K562 (cell line): Measurements from ENCODE around the gene TAF1A. TPM values are rescaled to one million over a fixed set of nuclear protein-coding genes. Genes with fewer than 3 reads are reported as not detected.

ENCODE experiments used
- CTBP1 ChIP-seq: fragments of 450-650 bp; IDR thresholded peaks from 2 replicates; pipeline ENCODE4 v1.6.1; 2016; ENCODE audit warnings: borderline replicate concordance
- KDM5B ChIP-seq: fragments of 200-600 bp; sonication (generic); IDR thresholded peaks from 2 replicates; pipeline ENCODE4 v1.6.1; 2012; ENCODE audit warnings: low read depth, mild to moderate bottlenecking, moderate library complexity, low read length, control low read depth, inconsistent platforms; ENCODE audit not compliant: insufficient replicate concordance
- L3MBTL2 ChIP-seq: fragments of 450-650 bp; IDR thresholded peaks from 2 replicates; pipeline ENCODE4 v1.6.1; 2016; ENCODE audit warnings: mild to moderate bottlenecking, moderate library complexity
- PHF20 ChIP-seq: fragments of 450-650 bp; IDR thresholded peaks from 2 replicates; pipeline ENCODE4 v1.6.1; 2018; ENCODE audit not compliant: partially characterized antibody
- RCOR1 ChIP-seq, 2 experiments: IDR thresholded peaks; 2 replicates each; pipeline ENCODE4 v1.6.1; 2012; ENCODE audit warnings: low read depth in 2 of 2, low read length in 2 of 2, borderline replicate concordance in 1 of 2, improper control_type of control experiment in 1 of 2
- ZNF263 ChIP-seq: sonication (generic); formaldehyde crosslinking; IDR thresholded peaks from 2 replicates; pipeline ENCODE4 v1.8.0; 2022; ENCODE audit warnings: mild to moderate bottlenecking, missing genetic modification reagents, borderline replicate concordance
- ZNF589 ChIP-seq: fragments of 200-800 bp; sonication (Bioruptor generic); IDR thresholded peaks from 2 replicates; pipeline ENCODE4 v1.6.1; 2016; ENCODE audit warnings: low read depth, missing genetic modification characterization, missing compliant biosample characterization
- polyA plus RNA-seq, 8 experiments: library from polyadenylated mRNA; depleted of rRNA in 4 of 8; stranded (reverse) in 5 of 8; unstranded in 3 of 8; fragments of >200 nt; fragmentation: Nextera tagmentation in 2 of 8; fragmentation: Illumina TruSeq in 1 of 8; extraction: Ambion mirVana in 2 of 8; extraction: Trizol in 1 of 8; gene quantifications; 2 replicates each; pipeline versions ENCODE4 v1.2.1 to v1.2.3, GENCODE V29; 2011 to 2014; ENCODE audit warnings: inconsistent platforms in 1 of 8, missing spikeins in 1 of 8
- total RNA-seq, 7 experiments: library from RNA; depleted of rRNA in 6 of 7; stranded (reverse); fragments of >200 nt in 6 of 7; fragmentation: Illumina TruSeq in 2 of 7; extraction: Trizol in 2 of 7; gene quantifications; 2 replicates each; pipeline versions ENCODE4 v1.2.1 to v1.2.3, GENCODE V29; 2011 to 2021; ENCODE audit warnings: low replicate concordance in 1 of 7
- TF ChIP-seq, protein P1 (sequence below): fragments of 450-650 bp; IDR thresholded peaks from 2 replicates; pipeline ENCODE4 v1.7.1; 2018; ENCODE audit warnings: mild to moderate bottlenecking, low read depth; ENCODE audit not compliant: partially characterized antibody
- TF ChIP-seq, protein P2 (sequence below): fragments of 450-650 bp; IDR thresholded peaks from 2 replicates; pipeline ENCODE4 v1.7.0; 2016; ENCODE audit warnings: borderline replicate concordance
- TF ChIP-seq, protein P3 (sequence below), 2 experiments: IDR thresholded peaks; 2 replicates each; pipeline ENCODE4 v1.6.1; 2011; ENCODE audit warnings: borderline replicate concordance in 1 of 2, control low read depth in 1 of 2, low read depth in 1 of 2, low read length in 1 of 2, mild to moderate bottlenecking in 1 of 2, mixed read lengths in 1 of 2, moderate library complexity in 1 of 2; ENCODE audit not compliant: insufficient read depth in 1 of 2, insufficient read length in 1 of 2, poor library complexity in 1 of 2, severe bottlenecking in 1 of 2; ENCODE audit errors: extremely low read depth in 1 of 2
- TF ChIP-seq, protein P4 (sequence below), 2 experiments: IDR thresholded peaks in 1 of 2; conservative IDR thresholded peaks in 1 of 2; 2 replicates each; pipeline ENCODE4 v1.6.1; 2016; ENCODE audit warnings: low read depth in 2 of 2, mild to moderate bottlenecking in 1 of 2, missing compliant biosample characterization in 1 of 2, missing genetic modification characterization in 1 of 2, moderate library complexity in 1 of 2

TAF1A gene
- total and polyA plus RNA-seq, 9 of the 15 experiments (the other 6 are each of a cell fraction or from before 2014, with no cell fraction given), result 17.8 to 36.8 (median 25.3) TPM

DNA sequence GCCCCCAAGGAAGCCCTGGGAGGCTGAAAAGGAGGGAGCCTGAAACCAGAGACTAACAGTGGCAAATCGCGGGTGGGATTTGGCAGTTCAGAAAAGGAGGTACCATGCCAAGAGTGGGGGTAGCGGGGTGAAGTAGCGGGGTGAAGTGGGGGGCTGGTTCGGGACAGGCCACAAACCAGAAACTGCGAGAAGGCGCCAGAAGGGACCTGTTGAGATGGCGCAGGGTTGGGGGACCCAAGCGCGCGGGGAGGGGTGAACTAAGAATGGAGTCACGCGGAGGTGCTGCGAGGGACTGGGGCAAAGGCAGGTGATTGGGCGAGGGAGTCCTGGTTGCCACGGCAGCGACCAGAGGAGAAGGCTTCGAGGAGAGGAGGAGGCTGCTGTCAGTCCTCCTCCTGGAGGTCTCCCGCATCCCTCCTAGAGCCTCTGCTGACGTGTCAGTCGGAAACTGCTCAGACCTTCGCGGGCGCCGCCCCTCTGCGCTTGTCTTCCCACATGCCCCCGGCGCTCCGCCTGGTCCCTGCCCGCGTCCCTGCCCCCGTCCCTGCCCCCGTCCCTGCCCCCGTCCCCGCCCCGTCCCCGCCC lies 27.7 kb upstream of the TAF1A start (continued):
- TF ChIP-seq, protein P1, sequence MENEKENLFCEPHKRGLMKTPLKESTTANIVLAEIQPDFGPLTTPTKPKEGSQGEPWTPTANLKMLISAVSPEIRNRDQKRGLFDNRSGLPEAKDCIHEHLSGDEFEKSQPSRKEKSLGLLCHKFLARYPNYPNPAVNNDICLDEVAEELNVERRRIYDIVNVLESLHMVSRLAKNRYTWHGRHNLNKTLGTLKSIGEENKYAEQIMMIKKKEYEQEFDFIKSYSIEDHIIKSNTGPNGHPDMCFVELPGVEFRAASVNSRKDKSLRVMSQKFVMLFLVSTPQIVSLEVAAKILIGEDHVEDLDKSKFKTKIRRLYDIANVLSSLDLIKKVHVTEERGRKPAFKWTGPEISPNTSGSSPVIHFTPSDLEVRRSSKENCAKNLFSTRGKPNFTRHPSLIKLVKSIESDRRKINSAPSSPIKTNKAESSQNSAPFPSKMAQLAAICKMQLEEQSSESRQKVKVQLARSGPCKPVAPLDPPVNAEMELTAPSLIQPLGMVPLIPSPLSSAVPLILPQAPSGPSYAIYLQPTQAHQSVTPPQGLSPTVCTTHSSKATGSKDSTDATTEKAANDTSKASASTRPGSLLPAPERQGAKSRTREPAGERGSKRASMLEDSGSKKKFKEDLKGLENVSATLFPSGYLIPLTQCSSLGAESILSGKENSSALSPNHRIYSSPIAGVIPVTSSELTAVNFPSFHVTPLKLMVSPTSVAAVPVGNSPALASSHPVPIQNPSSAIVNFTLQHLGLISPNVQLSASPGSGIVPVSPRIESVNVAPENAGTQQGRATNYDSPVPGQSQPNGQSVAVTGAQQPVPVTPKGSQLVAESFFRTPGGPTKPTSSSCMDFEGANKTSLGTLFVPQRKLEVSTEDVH, result no peak
- TF ChIP-seq, protein P2, sequence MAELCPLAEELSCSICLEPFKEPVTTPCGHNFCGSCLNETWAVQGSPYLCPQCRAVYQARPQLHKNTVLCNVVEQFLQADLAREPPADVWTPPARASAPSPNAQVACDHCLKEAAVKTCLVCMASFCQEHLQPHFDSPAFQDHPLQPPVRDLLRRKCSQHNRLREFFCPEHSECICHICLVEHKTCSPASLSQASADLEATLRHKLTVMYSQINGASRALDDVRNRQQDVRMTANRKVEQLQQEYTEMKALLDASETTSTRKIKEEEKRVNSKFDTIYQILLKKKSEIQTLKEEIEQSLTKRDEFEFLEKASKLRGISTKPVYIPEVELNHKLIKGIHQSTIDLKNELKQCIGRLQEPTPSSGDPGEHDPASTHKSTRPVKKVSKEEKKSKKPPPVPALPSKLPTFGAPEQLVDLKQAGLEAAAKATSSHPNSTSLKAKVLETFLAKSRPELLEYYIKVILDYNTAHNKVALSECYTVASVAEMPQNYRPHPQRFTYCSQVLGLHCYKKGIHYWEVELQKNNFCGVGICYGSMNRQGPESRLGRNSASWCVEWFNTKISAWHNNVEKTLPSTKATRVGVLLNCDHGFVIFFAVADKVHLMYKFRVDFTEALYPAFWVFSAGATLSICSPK, result no peak
- TF ChIP-seq, protein P3, sequence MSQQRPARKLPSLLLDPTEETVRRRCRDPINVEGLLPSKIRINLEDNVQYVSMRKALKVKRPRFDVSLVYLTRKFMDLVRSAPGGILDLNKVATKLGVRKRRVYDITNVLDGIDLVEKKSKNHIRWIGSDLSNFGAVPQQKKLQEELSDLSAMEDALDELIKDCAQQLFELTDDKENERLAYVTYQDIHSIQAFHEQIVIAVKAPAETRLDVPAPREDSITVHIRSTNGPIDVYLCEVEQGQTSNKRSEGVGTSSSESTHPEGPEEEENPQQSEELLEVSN (IDR thresholded peaks at IDR 0.05; ENCODE audit: borderline replicate concordance in 1 of 2, extremely low read depth in 1 of 2, insufficient read depth in 1 of 2, insufficient read length in 1 of 2, low read depth in 1 of 2, low read length in 1 of 2, poor library complexity in 1 of 2, severe bottlenecking in 1 of 2), result peak; percentile 55 to 73
- TF ChIP-seq, protein P4, sequence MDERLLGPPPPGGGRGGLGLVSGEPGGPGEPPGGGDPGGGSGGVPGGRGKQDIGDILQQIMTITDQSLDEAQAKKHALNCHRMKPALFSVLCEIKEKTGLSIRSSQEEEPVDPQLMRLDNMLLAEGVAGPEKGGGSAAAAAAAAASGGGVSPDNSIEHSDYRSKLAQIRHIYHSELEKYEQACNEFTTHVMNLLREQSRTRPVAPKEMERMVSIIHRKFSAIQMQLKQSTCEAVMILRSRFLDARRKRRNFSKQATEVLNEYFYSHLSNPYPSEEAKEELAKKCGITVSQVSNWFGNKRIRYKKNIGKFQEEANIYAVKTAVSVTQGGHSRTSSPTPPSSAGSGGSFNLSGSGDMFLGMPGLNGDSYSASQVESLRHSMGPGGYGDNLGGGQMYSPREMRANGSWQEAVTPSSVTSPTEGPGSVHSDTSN (CRISPR knock-in tag; IDR thresholded peaks at IDR 0.05; ENCODE audit: low read depth), result peak; percentile 38; the same call in 1 of the 2 replicates
- TF ChIP-seq, protein P4 (tag; conservative IDR thresholded peaks at IDR 0.05; ENCODE audit: low read depth), result no peak
- TF ChIP-seq ZNF589 (CRISPR knock-in tag) (no peak), L3MBTL2 (peak; percentile 75), ZNF263 (CRISPR knock-in tag) (peak; percentile 97), PHF20 (no peak), RCOR1 (IDR thresholded peaks at IDR 0.05; ENCODE audit: borderline replicate concordance in 1 of 2, low read depth in 2 of 2, low read length in 2 of 2) (peak in 1 of 2 experiments; percentile 44; a peak in 1 of 4 replicates), CTBP1 (peak; percentile 61), KDM5B (peak; percentile 76)
